ENCODE results near the gene BIK.

The BIK gene, protein sequence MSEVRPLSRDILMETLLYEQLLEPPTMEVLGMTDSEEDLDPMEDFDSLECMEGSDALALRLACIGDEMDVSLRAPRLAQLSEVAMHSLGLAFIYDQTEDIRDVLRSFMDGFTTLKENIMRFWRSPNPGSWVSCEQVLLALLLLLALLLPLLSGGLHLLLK
- 0.67 to 6.9 (median 2.9) reads per million in 9 experiments for total RNA-seq

DNA sequence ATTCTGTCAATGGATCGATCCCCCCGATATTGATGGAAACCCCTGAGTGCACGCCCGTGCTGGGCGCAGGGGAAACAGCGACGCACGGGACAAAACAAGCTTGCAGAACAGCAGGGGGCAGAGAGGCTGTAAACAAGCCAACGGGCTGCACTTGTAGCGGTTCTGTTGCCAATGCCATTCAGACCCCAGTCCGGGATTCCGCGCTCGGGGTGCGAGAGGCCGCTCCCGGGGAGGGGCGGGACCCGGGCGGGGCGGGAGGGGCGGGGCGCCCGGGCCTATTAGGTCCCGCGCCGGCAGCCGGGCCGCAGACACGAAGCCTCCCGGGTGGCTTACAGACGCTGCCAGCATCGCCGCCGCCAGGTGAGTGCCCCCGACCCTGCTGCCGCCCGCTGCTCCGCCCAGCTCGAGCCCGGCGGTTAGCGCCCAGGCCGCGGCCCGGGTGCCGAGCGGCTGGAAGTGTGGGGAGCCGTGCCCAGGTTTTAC, at the start of gene BIK:
Gene BIK (plus strand): TSS at position 307 of the 483 bp plus-strand sequence. CDS start 13,273 bp downstream, outside the sequence.
- peak within 1 kb of the TSS; percentile 34 to 52 for H3K27ac Mint-ChIP-seq
- H3K27me3 Mint-ChIP-seq: no peaks in the 10 kb centered on the region

DNA sequence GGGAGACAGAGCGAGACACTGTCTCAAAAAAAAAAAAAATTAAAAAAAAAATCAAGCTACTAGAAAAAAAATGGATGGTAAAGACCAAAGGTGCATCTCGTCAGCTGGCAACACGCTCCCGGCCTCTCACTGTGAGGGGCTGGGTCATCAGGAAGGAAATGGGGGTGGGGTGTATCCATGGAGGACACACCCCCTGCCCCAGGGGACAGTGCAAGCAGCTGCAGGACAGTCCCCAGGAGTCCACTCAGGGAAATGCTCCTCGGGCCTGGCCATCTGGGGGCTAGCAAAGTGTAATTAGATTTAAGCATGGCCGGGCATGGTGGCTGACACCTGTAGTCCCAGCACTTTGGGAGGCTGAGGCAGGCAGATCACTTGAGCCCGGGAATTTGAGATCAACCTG, 44.4 kb upstream of the BIK start:
- Mint-ChIP-seq H3K36me3 (ENCODE audit: insufficient read depth) (peaks cover 22% of the 10 kb centered on the region), H3K27ac (no peak overlapping the region), H3K4me1 (ENCODE audit: low read depth in 2 of 2) (no peaks in the 10 kb centered on the region), H3K27me3 (no peaks in the 10 kb centered on the region), H3K4me3 (no peak overlapping the region), H3K9me3 (no peaks in the 10 kb centered on the region)
- ATAC-seq (replicated peaks) (no peak), DNase-seq (no peak)

More for the DNA sequence above, at the start of gene BIK:
- DNase-seq (peak in 2 of 3 experiments; percentile 14 to 26), ATAC-seq (replicated peaks) (peak; percentile 60)
- Mint-ChIP-seq H3K36me3 (ENCODE audit: insufficient read depth) (peaks cover 7% of the 10 kb centered on the region), H3K4me1 (ENCODE audit: low read depth in 2 of 2) (peaks cover 2 to 3% of the 10 kb centered on the region in 2 donors), H3K4me3 (peak within 1 kb of the TSS; percentile 72 to 75), H3K9me3 (no peaks in the 10 kb centered on the region)

DNA sequence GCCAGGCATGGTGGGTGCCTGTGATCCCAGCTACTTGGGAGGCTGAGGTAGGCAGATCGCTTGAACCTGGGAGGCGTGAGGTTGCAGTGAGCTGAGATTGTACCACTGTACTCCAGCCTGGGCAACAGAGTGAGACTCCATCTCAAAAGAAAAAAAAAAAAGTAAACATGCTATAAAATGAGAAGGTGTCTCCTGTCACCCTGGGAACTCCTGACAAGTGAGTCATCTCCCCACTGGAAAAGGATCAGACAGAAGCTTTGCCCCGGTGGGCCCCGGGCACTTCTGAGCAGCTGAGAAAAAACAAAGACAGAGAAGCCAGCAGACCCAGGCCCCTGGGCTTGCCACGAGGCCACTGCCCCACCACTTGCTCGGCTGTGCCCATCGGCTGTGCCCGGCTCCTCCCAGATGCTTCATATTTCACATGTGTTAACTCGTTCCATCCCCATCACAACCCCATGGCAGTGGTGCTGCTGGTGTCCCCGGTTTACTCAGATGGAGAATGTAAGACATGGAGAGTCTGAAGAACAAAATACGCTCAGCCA, 43.6 kb upstream of the BIK start:
- Mint-ChIP-seq H3K27me3 (no peaks in the 10 kb centered on the region), H3K9me3 (no peaks in the 10 kb centered on the region), H3K4me3 (no peak overlapping the region), H3K36me3 (ENCODE audit: insufficient read depth) (peaks cover 20% of the 10 kb centered on the region), H3K4me1 (ENCODE audit: low read depth in 2 of 2) (no peaks in the 10 kb centered on the region), H3K27ac (no peak overlapping the region)
- DNase-seq (no peak), ATAC-seq (replicated peaks) (no peak)

DNA sequence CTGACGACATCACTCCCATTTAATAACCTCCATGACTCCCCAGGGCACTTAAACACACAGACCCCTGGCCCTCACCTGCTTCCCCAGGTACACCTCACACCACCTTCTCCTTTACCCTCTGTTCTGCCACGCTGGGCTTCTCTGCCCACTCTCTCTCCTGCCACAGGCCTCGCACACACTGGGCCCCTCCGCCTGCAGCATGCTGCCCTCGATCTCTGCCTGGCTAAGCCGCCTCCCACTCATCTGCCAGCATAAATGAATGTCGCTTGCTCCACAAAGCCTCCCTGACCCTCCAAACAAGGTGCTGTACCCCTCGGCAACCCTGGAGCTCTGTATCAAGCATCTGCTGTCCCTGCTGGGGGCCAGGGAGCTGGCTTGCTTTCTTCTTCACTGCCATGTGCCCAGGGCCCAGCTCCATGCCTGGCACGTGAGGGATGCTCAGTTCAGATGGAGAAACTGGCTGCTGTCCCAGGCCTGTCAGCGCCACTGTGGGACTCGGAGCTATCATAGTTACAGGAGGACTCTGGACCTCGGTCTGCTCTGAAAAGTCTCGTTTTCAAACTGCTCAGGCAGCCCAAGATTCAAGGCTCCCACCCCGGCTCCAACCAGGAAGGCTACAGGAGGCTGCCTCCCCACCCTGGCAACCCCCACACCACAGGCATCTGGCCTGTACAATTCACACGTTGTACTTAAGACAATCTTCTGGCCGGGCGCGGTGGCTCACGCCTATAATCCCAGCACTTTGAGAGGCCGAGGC, 33.3 kb upstream of the BIK start:
- DNase-seq (no peak), ATAC-seq (replicated peaks) (no peak)
- Mint-ChIP-seq H3K4me3 (no peak overlapping the region), H3K4me1 (ENCODE audit: low read depth in 2 of 2) (peaks cover 12 to 16% of the 10 kb centered on the region in 2 donors), H3K27ac (peak overlapping the region in 1 of 2 donors; percentile 77), H3K36me3 (ENCODE audit: insufficient read depth) (peaks cover 16% of the 10 kb centered on the region), H3K9me3 (no peaks in the 10 kb centered on the region), H3K27me3 (no peaks in the 10 kb centered on the region)

DNA sequence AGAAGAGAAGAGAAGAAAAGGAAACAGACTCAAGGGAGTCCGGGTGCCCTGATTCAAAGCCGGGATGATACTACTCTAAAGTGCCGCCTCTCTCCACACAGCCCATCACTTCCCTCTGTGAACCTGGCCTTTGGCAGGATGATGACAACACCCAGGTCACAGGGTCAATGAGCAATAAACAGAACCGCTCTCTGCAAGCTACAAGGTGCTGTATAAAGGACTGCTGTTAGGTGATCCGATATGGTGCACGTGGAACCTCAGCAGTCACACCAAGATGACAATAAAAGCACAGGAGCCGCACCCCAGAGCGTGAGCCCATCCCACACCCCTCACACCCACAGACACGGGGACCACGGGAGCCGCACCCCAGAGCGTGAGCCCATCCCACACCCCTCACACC, 32.0 kb upstream of the BIK start:
- no peak for DNase-seq
- no peak overlapping the region for H3K4me3 Mint-ChIP-seq
- no peaks in the 10 kb centered on the region for H3K9me3 Mint-ChIP-seq
- H3K27me3 Mint-ChIP-seq: no peaks in the 10 kb centered on the region
- peaks cover 12 to 16% of the 10 kb centered on the region in 2 donors for H3K4me1 Mint-ChIP-seq (ENCODE audit: low read depth in 2 of 2)
- peak; percentile 39 for ATAC-seq (replicated peaks)
- peaks cover 16% of the 10 kb centered on the region for H3K36me3 Mint-ChIP-seq (ENCODE audit: insufficient read depth)
- H3K27ac Mint-ChIP-seq: peak overlapping the region in 1 of 2 donors; percentile 52

DNA sequence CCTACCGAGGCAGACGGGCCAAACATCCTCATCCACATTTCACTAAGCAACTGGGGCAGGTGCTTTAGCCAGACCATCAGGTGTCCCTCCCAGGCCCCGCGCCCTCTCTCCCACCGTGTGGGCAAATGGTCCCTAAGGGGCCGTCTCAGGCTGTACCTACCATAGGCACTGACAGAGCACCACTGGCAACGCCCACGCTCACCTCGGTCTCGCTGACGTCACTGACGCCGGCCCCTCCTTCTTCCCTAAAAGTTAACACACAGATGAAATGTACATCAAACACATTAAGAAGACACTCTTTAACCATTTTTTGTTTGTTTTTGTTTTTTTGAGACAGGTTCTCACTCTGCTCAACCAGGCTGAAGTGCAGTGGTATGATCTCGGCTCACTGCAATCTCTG, 30.8 kb upstream of the BIK start:
- Mint-ChIP-seq H3K4me1 (ENCODE audit: low read depth in 2 of 2) (peaks cover 12 to 19% of the 10 kb centered on the region in 2 donors), H3K27me3 (no peaks in the 10 kb centered on the region), H3K9me3 (no peaks in the 10 kb centered on the region), H3K36me3 (ENCODE audit: insufficient read depth) (peaks cover 10% of the 10 kb centered on the region), H3K27ac (peak overlapping the region; percentile 46 to 59), H3K4me3 (no peak overlapping the region)
- no peak for DNase-seq
- ATAC-seq (replicated peaks): no peak

DNA sequence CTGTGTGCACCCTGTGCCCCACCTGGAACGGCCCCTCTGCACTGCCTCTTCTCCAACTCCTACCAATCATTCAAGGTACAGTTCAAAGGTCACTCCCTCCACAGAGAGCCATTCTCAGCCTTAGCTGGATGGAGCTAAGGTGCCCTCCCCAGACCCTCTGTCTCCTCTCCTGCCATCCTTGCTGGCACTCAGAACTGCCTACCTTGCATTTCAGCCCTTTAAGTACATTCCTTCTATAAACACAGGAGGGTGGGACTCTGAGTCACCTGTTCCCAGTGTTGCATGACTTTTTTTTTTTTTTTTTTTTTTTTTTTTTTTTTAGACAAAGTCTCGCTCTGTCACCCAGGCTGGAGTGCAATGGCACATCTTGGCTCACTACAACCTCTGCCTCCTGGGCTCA, 29.9 kb upstream of the BIK start:
- Mint-ChIP-seq H3K4me3 (no peak overlapping the region), H3K27ac (peak overlapping the region; percentile 6 to 59)
- no peak for ATAC-seq (replicated peaks)

DNA sequence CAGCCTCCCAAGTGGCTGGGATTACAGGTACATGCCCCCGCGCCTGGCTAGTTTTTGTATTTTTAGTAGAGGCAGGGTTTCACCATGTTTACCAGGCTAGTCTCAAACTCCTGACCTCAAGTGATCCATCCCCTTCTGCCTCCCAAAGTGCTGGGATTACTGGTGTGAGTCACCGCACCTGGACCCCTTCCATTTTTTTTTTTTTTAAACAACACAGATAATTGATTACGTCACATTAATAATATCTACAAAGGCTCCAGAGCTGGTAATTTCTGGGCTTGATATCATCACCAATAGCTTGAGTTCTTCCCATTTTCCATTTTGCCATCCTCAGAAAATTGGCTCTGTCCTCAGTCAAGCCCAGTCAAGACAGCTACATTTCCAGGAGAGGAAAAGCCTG, 28.6 kb upstream of the BIK start:
- Mint-ChIP-seq H3K27me3 (no peaks in the 10 kb centered on the region), H3K4me3 (no peak overlapping the region), H3K36me3 (ENCODE audit: insufficient read depth) (peaks cover 13% of the 10 kb centered on the region), H3K27ac (no peak overlapping the region), H3K4me1 (ENCODE audit: low read depth in 2 of 2) (peaks cover 27 to 37% of the 10 kb centered on the region in 2 donors), H3K9me3 (no peaks in the 10 kb centered on the region)
- no peak for ATAC-seq (replicated peaks)
- DNase-seq: no peak

More for the DNA sequence above, 29.9 kb upstream of the BIK start:
- no peak for DNase-seq
- H3K27me3 Mint-ChIP-seq: no peaks in the 10 kb centered on the region
- H3K9me3 Mint-ChIP-seq: no peaks in the 10 kb centered on the region
- peaks cover 7% of the 10 kb centered on the region for H3K36me3 Mint-ChIP-seq (ENCODE audit: insufficient read depth)
- peaks cover 14 to 24% of the 10 kb centered on the region in 2 donors for H3K4me1 Mint-ChIP-seq (ENCODE audit: low read depth in 2 of 2)

DNA sequence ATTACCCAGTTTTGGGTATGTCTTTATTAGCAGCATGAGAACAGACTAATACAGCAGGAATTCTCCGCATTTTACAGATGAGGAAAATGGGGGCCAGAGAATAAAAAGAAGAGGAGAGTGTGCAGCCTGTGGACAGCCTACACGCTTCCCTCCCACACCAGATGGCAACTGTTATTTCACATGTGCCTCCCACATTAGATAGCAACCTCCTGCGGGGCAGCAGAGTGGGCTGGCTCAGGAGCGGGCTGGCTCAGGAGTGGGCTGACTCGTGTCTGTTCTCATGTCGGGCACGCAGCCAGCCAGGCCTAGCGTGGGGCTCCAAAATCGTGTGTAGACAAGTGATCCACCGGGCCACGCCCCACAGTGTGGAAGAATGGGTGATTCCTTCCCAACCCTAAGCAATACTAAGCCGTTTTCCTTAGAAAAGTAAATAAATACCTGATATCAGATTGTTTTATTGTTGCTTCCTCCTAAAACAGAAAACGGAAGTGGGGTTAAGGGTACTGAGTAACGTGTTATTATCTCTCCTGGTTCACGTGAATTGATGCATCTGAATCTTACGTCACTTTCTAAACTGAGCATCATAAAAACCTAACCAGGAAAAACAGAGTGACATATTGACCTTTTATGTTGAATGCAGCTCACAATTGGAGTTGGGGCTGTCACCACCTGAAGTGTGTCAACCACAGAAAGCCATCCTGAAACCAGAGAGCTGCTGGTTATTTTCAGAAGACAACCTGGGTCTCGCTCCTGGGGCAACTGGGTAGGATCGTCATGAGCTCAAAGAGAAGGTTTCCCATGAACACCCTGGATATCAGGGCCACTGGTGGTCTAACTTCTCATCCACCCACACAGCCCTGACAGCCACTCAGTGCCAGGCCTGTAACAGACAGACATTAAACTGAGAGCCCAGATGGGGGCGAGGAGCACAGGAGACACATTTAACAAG, 24.6 kb upstream of the BIK start:
- no peaks in the 10 kb centered on the region for H3K27me3 Mint-ChIP-seq
- H3K36me3 Mint-ChIP-seq (ENCODE audit: insufficient read depth): peaks cover 9% of the 10 kb centered on the region
- H3K4me3 Mint-ChIP-seq: peak overlapping the region; percentile 72
- peaks cover 23 to 34% of the 10 kb centered on the region in 2 donors for H3K4me1 Mint-ChIP-seq (ENCODE audit: low read depth in 2 of 2)
- DNase-seq (peak; percentile 30 to 47 (median 32)), ATAC-seq (replicated peaks) (peak; percentile 44)
- H3K9me3 Mint-ChIP-seq: no peaks in the 10 kb centered on the region
- peak overlapping the region; percentile 88 to 95 for H3K27ac Mint-ChIP-seq

DNA sequence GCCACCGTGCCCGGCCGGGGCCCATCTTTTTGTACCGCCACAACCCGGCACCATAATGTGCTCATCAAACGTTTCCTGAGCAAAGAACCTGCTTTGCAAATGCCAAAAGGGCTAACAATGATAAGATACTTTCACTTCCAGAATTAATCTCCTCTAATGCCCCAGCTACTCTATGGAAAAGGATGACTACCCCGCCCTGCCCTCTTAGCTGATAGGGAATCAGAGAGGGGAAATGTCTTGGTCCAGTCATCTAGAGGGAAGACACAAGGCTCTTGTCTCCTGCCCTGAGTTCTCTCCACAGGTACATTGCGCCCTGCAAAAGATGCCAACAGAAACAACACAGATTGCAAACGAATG, 21.9 kb upstream of the BIK start:
- Mint-ChIP-seq H3K4me3 (peak overlapping the region; percentile 81 to 90), H3K27me3 (no peaks in the 10 kb centered on the region), H3K27ac (peak overlapping the region; percentile 11 to 86), H3K36me3 (ENCODE audit: insufficient read depth) (peaks cover 9% of the 10 kb centered on the region), H3K9me3 (no peaks in the 10 kb centered on the region), H3K4me1 (ENCODE audit: low read depth in 2 of 2) (peaks cover 23 to 34% of the 10 kb centered on the region in 2 donors)
- DNase-seq: no peak
- no peak for ATAC-seq (replicated peaks)

DNA sequence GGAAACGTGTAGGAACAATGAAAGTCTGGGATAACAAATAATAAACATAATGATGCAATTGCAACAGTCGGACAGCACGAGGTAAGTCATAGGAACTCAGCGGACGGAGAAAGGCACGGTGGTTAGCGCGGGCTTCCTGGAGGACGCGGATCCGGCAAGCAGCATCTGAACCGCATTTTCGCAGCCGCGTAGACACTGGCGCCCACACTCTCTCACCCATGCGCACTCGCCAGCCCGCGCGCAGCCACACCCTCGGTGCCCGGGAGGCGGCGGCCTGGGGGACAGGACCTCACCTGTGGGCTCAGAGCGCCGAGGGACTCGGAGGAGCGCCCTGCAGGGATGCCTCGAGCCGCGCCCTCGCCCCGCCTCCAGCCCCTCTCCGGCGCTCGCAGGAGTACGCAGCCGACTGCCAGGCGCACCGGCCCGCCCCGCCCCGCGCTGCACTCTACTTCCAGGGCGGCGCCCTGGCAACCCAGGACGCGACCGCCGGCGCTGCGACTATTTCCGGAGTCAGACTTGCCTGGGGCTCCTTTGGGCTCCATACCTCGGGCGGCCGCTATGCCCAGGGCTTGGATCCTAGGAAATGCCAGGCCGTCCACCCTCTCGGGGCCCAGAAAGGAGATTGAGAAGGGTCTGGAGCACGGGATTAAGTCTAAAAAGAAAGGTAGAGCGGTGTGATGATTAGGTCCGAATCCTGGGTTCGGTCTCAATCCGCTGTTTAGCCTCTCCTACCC, 21.4 kb upstream of the BIK start, which contains the start of gene TTLL1:
Gene TTLL1 (minus strand): TSS at position 408 of the 734 bp plus-strand sequence. CDS start 13,805 bp downstream, outside the sequence.
- H3K36me3 Mint-ChIP-seq (ENCODE audit: insufficient read depth): peaks cover 9% of the 10 kb centered on the region
- peaks cover 23 to 34% of the 10 kb centered on the region in 2 donors for H3K4me1 Mint-ChIP-seq (ENCODE audit: low read depth in 2 of 2)
- peak within 1 kb of the TSS; percentile 81 to 90 for H3K4me3 Mint-ChIP-seq
- DNase-seq (peak; percentile 79 to 82 (median 80)), ATAC-seq (replicated peaks) (peak; percentile 82)
- H3K27me3 Mint-ChIP-seq: no peaks in the 10 kb centered on the region
- no peaks in the 10 kb centered on the region for H3K9me3 Mint-ChIP-seq
- peak within 1 kb of the TSS; percentile 11 to 86 for H3K27ac Mint-ChIP-seq

DNA sequence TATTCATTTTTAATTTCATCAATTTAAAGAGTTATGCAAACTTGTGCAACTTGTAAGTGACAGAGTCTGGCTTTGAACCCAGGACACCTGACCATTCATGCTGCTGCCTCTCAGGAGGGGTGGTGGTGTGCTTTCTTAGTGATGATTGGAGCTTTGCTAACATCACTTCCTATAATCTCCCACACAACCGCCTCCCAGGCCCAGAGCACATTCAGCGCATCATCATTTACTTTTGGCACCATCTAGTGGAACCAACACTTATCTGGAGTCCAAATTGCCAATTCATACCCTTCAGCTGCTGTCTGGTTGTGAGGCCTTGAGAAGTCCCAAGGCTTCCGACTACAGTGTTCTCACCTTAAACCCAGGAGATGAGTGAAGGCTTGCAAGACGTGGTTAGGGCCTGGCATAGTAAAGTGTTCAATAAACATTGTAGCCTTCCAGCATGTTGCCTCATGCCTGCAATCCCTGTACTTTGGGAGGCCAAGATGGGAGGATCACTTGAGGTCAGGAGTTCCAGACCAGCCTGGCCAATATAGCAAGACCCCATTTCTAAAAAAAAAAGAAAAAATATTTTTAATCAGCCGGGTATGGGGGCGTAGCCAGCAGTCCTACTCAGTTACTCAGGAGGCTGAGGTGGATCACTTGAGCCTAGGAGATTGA, 20.3 kb upstream of the BIK start:
- DNase-seq: no peak
- Mint-ChIP-seq H3K9me3 (no peaks in the 10 kb centered on the region), H3K27ac (peak overlapping the region in 1 of 2 donors; percentile 86), H3K4me3 (peak overlapping the region; percentile 55 to 81), H3K27me3 (no peaks in the 10 kb centered on the region), H3K36me3 (ENCODE audit: insufficient read depth) (peaks cover 9% of the 10 kb centered on the region), H3K4me1 (ENCODE audit: low read depth in 2 of 2) (peaks cover 23 to 30% of the 10 kb centered on the region in 2 donors)
- ATAC-seq (replicated peaks): no peak
